ACHN (cell line): ENCODE data around the gene WWC1.

Experiments used
- DNase-seq: peaks from one replicate; pipeline ENCODE4 v3.0.0-alpha.2; 2015
- in situ Hi-C: cut with HindIII; loops from 2 replicates; pipeline ENCODE4 v1.10.0; 2017; ENCODE audit warnings: low sequenced_read_pairs, low pct_ligation_motif_present, low pct_unique_long_range_greater_than_20kb

Gene WWC1

DNA sequence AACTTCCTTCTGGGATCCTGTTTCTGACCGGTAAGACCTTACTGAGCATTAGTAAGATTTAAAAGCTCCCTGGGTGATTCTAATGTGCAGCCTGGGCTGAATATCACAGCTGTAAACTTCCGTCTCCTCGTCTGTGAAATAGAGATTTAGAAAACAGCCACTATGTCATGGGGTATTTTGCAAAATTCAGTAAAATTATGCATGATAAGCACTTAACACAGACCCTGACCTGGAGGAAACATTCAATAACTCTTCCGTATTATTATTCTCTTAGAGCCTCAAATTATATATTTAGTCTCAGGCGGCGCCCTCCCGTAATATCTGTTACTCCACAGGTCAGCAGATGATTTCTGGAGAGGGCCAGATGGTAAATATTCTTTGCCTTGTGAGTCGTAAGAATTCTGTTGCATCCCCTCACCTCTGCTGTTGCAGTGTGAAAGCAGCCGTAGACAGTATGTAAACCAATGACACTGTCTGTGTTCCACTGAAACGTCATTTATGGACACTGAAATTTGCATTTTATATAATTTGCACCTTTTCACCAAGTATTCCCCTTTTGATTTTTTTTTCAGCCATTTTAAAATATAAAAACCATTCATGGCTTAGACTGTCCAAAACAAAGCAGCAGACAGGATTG, 155.7 kb downstream of the WWC1 start:
- in situ Hi-C loops = no loop called here
- DNase-seq = no peak

DNA sequence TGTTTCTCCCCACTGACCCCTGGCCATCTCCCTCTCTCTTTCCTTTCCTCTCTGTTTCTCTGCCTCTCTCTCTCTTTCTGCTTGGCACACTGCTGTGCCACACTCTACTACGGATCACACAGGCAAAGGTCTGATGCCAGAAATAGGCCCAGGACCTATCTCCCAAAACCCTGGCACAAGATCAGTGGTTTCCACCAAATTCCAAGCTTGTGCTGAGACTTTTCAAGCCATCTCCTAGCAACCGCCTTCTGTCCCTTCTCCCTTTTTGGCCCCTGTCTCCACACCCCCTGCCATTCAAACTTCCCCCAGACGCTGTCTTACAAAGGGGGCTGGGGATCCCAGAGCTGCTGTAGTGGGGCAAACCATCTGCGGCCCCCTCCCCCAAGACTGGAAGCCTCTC, 156.4 kb downstream of the WWC1 start:
- in situ Hi-C loops = no loop called here
- no peak for DNase-seq

DNA sequence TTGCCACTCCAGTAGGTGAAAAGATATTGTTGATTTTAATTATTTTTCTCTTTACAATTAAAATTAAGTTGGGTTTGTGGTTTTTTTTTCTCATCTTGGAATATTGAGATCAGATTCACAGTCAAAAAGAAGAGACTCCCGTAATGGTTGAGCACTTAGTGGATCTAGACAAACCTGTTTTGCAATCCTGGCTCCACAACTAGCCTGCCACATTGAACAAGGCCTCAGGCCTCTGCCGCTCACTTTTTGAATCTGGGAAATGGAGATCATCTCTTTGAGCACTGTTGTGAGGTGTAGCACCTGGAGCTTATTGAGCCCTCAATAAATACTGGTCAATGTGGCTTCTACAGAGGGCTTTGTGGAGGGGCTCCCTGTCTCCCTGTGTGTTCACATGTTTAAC, 157.7 kb downstream of the WWC1 start:
- no peak for DNase-seq
- in situ Hi-C loops = no loop called here

DNA sequence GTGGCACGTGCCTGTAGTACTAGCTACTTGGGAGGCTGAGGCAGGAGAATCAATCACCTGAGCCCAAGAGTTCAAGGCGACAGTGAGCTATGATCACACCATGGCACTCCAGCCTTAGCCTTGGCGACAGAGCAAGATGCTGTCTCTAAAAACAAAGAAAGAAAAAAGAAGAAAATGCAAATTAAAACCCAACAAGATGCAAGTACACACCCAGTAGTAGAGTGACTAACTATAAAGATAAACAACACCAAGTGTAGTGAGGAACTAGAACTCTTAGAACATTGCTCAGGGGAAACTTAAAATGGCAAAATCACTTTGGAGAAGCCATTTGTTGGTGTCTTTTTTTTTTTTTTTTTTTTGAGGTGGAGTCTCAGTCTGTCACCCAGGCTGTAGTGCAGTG, 160.1 kb downstream of the WWC1 start:
- no peak for DNase-seq
- in situ Hi-C loops = no loop called here

GRCh38 chr5:168455201-168455600, 163.8 kb downstream of the WWC1 start:
- in situ Hi-C loops = no loop called here

DNA sequence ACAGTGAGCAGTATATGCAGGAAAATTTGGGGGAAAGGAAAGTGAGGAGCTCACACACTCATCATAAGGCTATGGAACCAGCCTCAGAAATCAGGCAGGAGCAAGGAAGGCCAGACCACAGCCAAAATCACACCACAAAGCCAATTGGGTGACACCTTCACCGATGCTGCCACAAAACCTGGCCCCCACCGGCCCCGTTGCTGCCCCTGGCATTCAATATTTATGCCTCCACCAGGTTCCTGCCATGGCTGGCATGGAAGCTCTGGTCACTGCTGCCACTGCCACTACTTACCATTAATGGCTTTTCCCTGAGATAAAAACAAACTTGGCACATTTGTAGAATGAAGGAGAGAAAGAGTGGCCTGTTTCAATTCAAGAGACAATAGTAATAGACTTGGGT, 166.1 kb downstream of the WWC1 start:
- in situ Hi-C loops = no loop called here
- DNase-seq = no peak

More at GRCh38 chr5:168455201-168455600, 163.8 kb downstream of the WWC1 start:
- DNase-seq = no peak

- no peak for DNase-seq
- in situ Hi-C loops = no loop called here
Measured at GRCh38 chr5:168460606-168461005, 169.2 kb downstream of the WWC1 start.

DNA sequence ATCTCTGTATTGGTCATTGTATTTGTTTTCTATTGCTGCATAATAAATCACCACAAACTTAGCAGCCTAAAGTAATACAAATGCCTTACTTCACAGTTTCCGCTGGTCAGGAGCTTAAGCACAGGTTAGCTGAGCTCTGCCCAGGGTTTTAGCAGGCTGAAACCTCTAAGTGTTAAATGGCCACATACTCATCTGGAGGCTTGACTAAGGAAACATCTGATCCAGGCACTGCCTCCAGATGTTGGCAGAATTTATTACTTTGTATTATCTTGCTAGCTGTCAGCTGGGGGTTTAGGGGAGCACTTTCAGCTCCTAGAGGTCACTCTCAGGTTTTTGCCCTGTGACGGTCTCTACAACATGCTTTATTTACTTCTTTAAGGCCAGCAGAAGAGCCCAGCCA, 171.6 kb downstream of the WWC1 start:
- in situ Hi-C loops = no loop called here
- DNase-seq = no peak

- in situ Hi-C loops = no loop called here
- DNase-seq = no peak
Measured at GRCh38 chr5:168464214-168464613, 172.8 kb downstream of the WWC1 start.

GRCh38 chr5:168464641-168465040, 173.2 kb downstream of the WWC1 start:
- no peak for DNase-seq
- in situ Hi-C loops = no loop called here

- DNase-seq = no peak
- in situ Hi-C loops = no loop called here
Measured at GRCh38 chr5:168467755-168468330, 176.4 kb downstream of the WWC1 start.

DNA sequence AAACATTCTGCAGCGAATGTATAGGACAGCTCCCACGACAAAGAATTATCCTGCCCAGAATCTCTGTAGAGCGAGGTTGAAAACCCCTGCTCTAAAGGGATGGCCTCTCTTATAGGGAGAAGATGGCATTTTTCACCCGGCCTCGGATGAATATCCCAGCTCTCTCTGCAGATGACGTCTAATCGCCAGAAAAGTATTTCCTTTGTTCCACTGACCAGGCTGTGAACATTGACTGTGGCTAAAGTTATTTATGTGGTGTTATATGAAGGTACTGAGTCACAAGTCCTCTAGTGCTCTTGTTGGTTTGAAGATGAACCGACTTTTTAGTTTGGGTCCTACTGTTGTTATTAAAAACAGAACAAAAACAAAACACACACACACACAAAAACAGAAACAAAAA, 177.4 kb downstream of the WWC1 start:
- DNase-seq = peak; percentile 51
- in situ Hi-C loops = no loop called here

DNA sequence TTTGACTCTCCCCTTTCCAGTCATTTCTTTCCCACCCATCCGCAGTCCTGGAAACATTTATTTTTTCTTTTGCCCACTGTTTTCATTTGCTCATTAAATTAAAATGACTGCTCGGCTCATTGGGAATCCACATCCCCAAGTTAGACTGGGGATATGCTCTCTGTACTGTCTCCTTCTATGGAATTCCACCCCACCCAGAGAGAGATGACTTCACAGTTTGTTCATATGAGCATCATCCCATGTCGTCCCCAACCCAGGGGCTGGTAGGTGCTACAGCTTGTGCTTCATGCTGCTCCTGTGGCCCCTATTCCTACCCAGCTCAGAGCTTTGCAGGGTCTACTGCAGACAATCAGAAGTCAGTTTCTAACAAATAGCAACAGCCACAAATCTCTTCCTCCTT, 178.4 kb downstream of the WWC1 start:
- no peak for DNase-seq
- in situ Hi-C loops = no loop called here

GRCh38 chr5:168471785-168472184, 180.3 kb downstream of the WWC1 start:
- in situ Hi-C loops = no loop called here
- DNase-seq = peak; percentile 36

DNA sequence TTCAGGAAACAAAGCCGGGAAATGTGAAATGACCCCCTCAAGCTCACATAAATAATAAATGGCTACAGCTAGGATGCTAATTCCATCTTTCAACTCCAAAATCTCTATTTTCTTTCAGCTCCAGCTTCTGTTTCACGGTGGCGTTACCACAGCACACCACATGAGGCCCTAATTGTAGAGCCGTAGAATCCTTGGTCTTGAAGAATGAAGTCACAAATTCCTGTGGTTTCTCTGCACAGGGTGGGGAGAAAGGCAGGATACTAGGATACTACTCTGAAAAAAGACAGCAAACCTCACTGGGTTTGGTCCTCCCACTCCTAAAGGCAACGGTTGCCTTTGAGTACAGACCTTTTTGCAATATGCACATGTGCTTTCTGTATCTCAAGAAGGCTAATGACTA, 180.9 kb downstream of the WWC1 start:
- peak; percentile 88 for DNase-seq

GRCh38 chr5:168474319-168474718, 182.9 kb downstream of the WWC1 start:
- in situ Hi-C loops = no loop called here
- DNase-seq = no peak

More for the DNA sequence above, 180.9 kb downstream of the WWC1 start:
- in situ Hi-C loops = no loop called here

GRCh38 chr5:168477060-168477459, 185.6 kb downstream of the WWC1 start:
- in situ Hi-C loops = no loop called here
- DNase-seq = no peak

GRCh38 chr5:168479166-168479565, 187.7 kb downstream of the WWC1 start:
- in situ Hi-C loops = no loop called here

GRCh38 chr5:168480601-168481000, 189.2 kb downstream of the WWC1 start:
- in situ Hi-C loops = no loop called here
- no peak for DNase-seq

More at GRCh38 chr5:168479166-168479565, 187.7 kb downstream of the WWC1 start:
- DNase-seq = no peak

GRCh38 chr5:168481330-168481788, 189.9 kb downstream of the WWC1 start:
- no peak for DNase-seq
- in situ Hi-C loops = no loop called here
